22Rv1 (cell line): Measurements from ENCODE around the gene TRAIP.

Source experiments
- ZFX ChIP-seq: fragments of 450-650 bp; IDR thresholded peaks from 2 replicates; pipeline ENCODE4 v1.6.1; 2017; ENCODE audit warnings: antibody characterized with exemption, borderline replicate concordance
- TF ChIP-seq, protein P1 (sequence below): fragments of 450-650 bp; IDR thresholded peaks from 2 replicates; pipeline ENCODE4 v1.5.1; 2017; ENCODE audit warnings: mild to moderate bottlenecking

DNA sequence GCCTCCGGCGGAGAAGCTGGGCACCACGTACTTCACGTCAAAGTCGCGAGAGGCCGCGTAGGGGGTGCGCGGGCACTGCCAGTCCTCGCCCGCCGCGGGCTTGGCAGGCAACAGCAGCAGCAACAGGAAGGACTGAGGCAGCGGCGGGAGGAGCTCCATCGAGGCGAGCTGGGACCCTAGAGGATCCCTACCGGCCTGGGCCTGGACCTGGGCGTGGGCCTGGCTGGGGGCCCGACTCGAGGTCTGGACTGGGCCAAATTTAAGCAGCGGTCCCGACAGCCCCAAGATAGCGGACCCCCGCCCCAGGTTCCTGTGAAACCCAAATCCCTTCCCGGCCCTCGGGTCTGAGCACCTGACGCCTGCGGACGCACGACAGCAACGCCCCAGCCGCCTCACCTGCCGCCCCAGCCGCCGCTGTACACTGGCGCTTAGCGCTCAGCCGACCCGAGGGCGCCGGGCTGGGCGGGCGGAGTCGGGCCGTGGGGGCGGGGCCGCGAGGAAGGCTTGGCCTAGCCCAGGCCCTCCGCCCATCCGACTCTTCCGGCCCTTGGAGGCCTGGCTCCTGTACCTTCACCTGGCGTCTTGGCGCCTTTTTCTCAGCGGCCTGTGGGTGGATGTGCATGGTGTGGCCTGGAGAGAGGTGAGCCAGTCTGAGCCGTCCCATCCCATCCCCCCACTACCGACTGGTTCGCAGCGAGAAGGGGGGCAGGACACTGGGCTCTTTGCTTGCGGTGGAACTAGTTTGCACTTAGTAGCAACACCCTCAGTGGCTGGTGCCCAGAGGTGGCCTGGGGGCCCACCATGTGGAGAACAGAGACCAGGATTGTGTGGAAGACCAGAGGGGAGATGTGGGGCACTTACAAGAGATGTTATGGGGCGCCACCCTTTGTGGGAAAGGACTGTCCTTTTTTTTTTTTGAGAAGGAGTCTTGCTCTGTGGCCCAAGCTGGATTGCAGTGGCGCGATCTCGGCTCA is 47.4 kb upstream of the TRAIP start, which contains the start of gene MST1R:
- TF ChIP-seq, protein P1, sequence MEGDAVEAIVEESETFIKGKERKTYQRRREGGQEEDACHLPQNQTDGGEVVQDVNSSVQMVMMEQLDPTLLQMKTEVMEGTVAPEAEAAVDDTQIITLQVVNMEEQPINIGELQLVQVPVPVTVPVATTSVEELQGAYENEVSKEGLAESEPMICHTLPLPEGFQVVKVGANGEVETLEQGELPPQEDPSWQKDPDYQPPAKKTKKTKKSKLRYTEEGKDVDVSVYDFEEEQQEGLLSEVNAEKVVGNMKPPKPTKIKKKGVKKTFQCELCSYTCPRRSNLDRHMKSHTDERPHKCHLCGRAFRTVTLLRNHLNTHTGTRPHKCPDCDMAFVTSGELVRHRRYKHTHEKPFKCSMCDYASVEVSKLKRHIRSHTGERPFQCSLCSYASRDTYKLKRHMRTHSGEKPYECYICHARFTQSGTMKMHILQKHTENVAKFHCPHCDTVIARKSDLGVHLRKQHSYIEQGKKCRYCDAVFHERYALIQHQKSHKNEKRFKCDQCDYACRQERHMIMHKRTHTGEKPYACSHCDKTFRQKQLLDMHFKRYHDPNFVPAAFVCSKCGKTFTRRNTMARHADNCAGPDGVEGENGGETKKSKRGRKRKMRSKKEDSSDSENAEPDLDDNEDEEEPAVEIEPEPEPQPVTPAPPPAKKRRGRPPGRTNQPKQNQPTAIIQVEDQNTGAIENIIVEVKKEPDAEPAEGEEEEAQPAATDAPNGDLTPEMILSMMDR, result no peak
- TF ChIP-seq ZFX, result no peak
